HepG2 (cell line): ENCODE results near the gene XRCC5. TPM values are rescaled to one million over a fixed set of nuclear protein-coding genes. Genes with fewer than 3 reads are reported as not detected.
A peak's percentile ranks its signal among the peaks of the same experiment; 100 is the strongest.

ENCODE experiments used
- ARID3A ChIP-seq: IDR thresholded peaks from 2 replicates; pipeline ENCODE4 v1.6.1; 2012; ENCODE audit warnings: low read depth, low read length, improper control_type of control experiment
- DMTF1 ChIP-seq: sonication (generic); formaldehyde crosslinking; IDR thresholded peaks from 2 replicates; pipeline ENCODE4 v1.4.0; 2020; ENCODE audit warnings: mild to moderate bottlenecking, missing genetic modification reagents
- FOXJ3 ChIP-seq: sonication (generic); formaldehyde crosslinking; IDR thresholded peaks from 2 replicates; pipeline ENCODE4 v1.4.0; 2020; ENCODE audit warnings: missing genetic modification reagents, mild to moderate bottlenecking, borderline replicate concordance
- HMG20B ChIP-seq: conservative IDR thresholded peaks from 2 replicates; pipeline ENCODE4 v1.6.1; 2016; ENCODE audit warnings: missing genetic modification reagents, missing compliant biosample characterization
- PAXIP1 ChIP-seq: sonication (generic); formaldehyde crosslinking; conservative IDR thresholded peaks from 2 replicates; pipeline ENCODE4 v1.4.0; 2020; ENCODE audit warnings: mild to moderate bottlenecking, missing genetic modification reagents, moderate library complexity
- POGZ ChIP-seq: sonication (generic); formaldehyde crosslinking; IDR thresholded peaks from 2 replicates; pipeline ENCODE4 v1.4.0; 2020; ENCODE audit warnings: mild to moderate bottlenecking, missing genetic modification reagents
- REST ChIP-seq, 2 experiments: IDR thresholded peaks; 2 replicates each; pipeline ENCODE4 v1.6.1; 2011 to 2012; ENCODE audit warnings: low read length in 2 of 2, borderline replicate concordance in 1 of 2, low read depth in 1 of 2, mild to moderate bottlenecking in 1 of 2, moderate library complexity in 1 of 2
- SIX4 ChIP-seq: sonication (generic); formaldehyde crosslinking; IDR thresholded peaks from 2 replicates; pipeline ENCODE4 v1.4.0; 2020; ENCODE audit warnings: missing genetic modification reagents
- TGIF2 ChIP-seq: IDR thresholded peaks from 2 replicates; pipeline ENCODE4 v1.6.1; 2016; ENCODE audit warnings: control low read depth, missing compliant biosample characterization
- TRAFD1 ChIP-seq: sonication (generic); formaldehyde crosslinking; IDR thresholded peaks from 2 replicates; pipeline ENCODE4 v1.5.1; 2020; ENCODE audit warnings: missing genetic modification reagents, mild to moderate bottlenecking, borderline replicate concordance
- ZNF224 ChIP-seq: sonication (generic); formaldehyde crosslinking; IDR thresholded peaks from 2 replicates; pipeline ENCODE4 v1.5.0; 2020; ENCODE audit warnings: mild to moderate bottlenecking, missing genetic modification reagents
- polyA plus RNA-seq, 8 experiments: library from polyadenylated mRNA; depleted of rRNA in 3 of 8; stranded (reverse) in 7 of 8; unstranded in 1 of 8; fragments of >200 nt; fragmentation: Illumina TruSeq in 4 of 8; extraction: Trizol in 4 of 8; gene quantifications; 2 replicates each; pipeline versions ENCODE4 v1.2.1 to v1.2.3, GENCODE V29; 2011 to 2016; ENCODE audit warnings: low read depth in 4 of 8, missing spikeins in 1 of 8, mixed read lengths in 1 of 8; ENCODE audit not compliant: insufficient read depth in 1 of 8
- total RNA-seq, 5 experiments: library from RNA; depleted of rRNA; stranded (reverse); fragments of >200 nt; fragmentation: Illumina TruSeq; extraction: Trizol; gene quantifications; 2 replicates each; pipeline ENCODE4 v1.2.3, GENCODE V29; 2016; ENCODE audit warnings: low read depth in 1 of 5
- TF ChIP-seq, protein P1 (sequence below): IDR thresholded peaks from 2 replicates; pipeline ENCODE4 v1.6.1; 2016; ENCODE audit warnings: low read depth

XRCC5 gene
- total and polyA plus RNA-seq, 2 of the 13 experiments (the other 11 are each of a cell fraction or from before 2014, with no cell fraction given) = 264 to 454 TPM

- TF ChIP-seq ZNF224 (CRISPR knock-in tag) (peak; percentile 84; the same call in 1 of the 2 replicates), PAXIP1 (CRISPR knock-in tag) (peak; percentile 16; the same call in 1 of the 2 replicates), ARID3A (peak; percentile 73; the same call in 1 of the 2 replicates), TGIF2 (0 out of 2 replicates have a peak, but pooled peaks have one; percentile 10), HMG20B (CRISPR knock-in tag) (no peak), DMTF1 (no peak), TRAFD1 (CRISPR knock-in tag) (0 out of 2 replicates have a peak, but pooled peaks have one; percentile 46), FOXJ3 (CRISPR knock-in tag) (peak; percentile 44; the same call in 1 of the 2 replicates), SIX4 (CRISPR knock-in tag) (no peak), REST (IDR thresholded peaks at IDR 0.05; ENCODE audit: borderline replicate concordance in 1 of 2, low read depth in 1 of 2, low read length in 2 of 2) (peak in 1 of 2 experiments; percentile 70; a peak in 1 of 4 replicates), POGZ (CRISPR knock-in tag) (peak; percentile 76)
- TF ChIP-seq, protein P1, sequence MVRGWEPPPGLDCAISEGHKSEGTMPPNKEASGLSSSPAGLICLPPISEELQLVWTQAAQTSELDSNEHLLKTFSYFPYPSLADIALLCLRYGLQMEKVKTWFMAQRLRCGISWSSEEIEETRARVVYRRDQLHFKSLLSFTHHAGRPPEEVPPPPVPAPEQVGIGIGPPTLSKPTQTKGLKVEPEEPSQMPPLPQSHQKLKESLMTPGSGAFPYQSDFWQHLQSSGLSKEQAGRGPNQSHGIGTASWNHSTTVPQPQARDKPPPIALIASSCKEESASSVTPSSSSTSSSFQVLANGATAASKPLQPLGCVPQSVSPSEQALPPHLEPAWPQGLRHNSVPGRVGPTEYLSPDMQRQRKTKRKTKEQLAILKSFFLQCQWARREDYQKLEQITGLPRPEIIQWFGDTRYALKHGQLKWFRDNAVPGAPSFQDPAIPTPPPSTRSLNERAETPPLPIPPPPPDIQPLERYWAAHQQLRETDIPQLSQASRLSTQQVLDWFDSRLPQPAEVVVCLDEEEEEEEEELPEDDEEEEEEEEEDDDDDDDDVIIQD (CRISPR knock-in tag) = peak; percentile 83
Measured at GRCh38 chr2:216114714-216115531, 5.8 kb downstream of the XRCC5 start (continued).
